ENCODE data around the gene REPS1.
"Not testable (repeated sequence)": the region's sequence is repeated elsewhere in the genome, so short reads cannot be mapped to it uniquely, and the experiment has no call there.

Gene REPS1

GRCh38 chr6:139003751-139004150, 15.7 kb upstream of the REPS1 start:
- no peak for DNase-seq (ENCODE audit: low read depth, low spot score)

- no peak for DNase-seq (ENCODE audit: low read depth, low spot score)
Observed at GRCh38 chr6:138999949-139000725, 12.1 kb upstream of the REPS1 start.

- no peak for DNase-seq (ENCODE audit: low read depth, low spot score)
Observed at GRCh38 chr6:138997136-138997535, 9.1 kb upstream of the REPS1 start.

GRCh38 chr6:138996524-138996923, 8.5 kb upstream of the REPS1 start:
- no peak for DNase-seq (ENCODE audit: low read depth, low spot score)

GRCh38 chr6:138993410-138993809, 5.4 kb upstream of the REPS1 start:
- DNase-seq (ENCODE audit: low read depth, low spot score) = not testable (repeated sequence)

GRCh38 chr6:138992965-138993364, 4.9 kb upstream of the REPS1 start:
- not testable (repeated sequence) for DNase-seq (ENCODE audit: low read depth, low spot score)

GRCh38 chr6:138991206-138991605, 3.2 kb upstream of the REPS1 start:
- no peak for DNase-seq (ENCODE audit: low read depth, low spot score)

GRCh38 chr6:138989098-138989983, 1.3 kb upstream of the REPS1 start:
- DNase-seq (ENCODE audit: low read depth, low spot score) = no peak

- DNase-seq (ENCODE audit: low read depth, low spot score) = no peak
Observed at GRCh38 chr6:138988469-138988834, 399 bp upstream of the REPS1 start.

- DNase-seq (ENCODE audit: low read depth, low spot score) = no peak
Observed at GRCh38 chr6:138987080-138987642, 892 bp downstream of the REPS1 start.

- no peak for DNase-seq (ENCODE audit: low read depth, low spot score)
Observed at GRCh38 chr6:138986578-138986977, 1.5 kb downstream of the REPS1 start.

- DNase-seq (ENCODE audit: low read depth, low spot score) = no peak
Observed at GRCh38 chr6:138981416-138981815, 6.6 kb downstream of the REPS1 start.

- no peak for DNase-seq (ENCODE audit: low read depth, low spot score)
Observed at GRCh38 chr6:138979813-138980668, 8.0 kb downstream of the REPS1 start.

GRCh38 chr6:138979365-138979764, 8.7 kb downstream of the REPS1 start:
- no peak for DNase-seq (ENCODE audit: low read depth, low spot score)

GRCh38 chr6:138978229-138978628, 9.8 kb downstream of the REPS1 start:
- no peak for DNase-seq (ENCODE audit: low read depth, low spot score)

GRCh38 chr6:138977646-138978167, 10.3 kb downstream of the REPS1 start:
- no peak for DNase-seq (ENCODE audit: low read depth, low spot score)

GRCh38 chr6:138977242-138977641, 10.8 kb downstream of the REPS1 start:
- no peak for DNase-seq (ENCODE audit: low read depth, low spot score)

- DNase-seq (ENCODE audit: low read depth, low spot score) = no peak
Observed at GRCh38 chr6:138975815-138976214, 12.2 kb downstream of the REPS1 start.

GRCh38 chr6:138973466-138974153, 14.4 kb downstream of the REPS1 start:
- DNase-seq (ENCODE audit: low read depth, low spot score) = no peak

GRCh38 chr6:138972226-138972665, 15.8 kb downstream of the REPS1 start:
- no peak for DNase-seq (ENCODE audit: low read depth, low spot score)

GRCh38 chr6:138971601-138972000, 16.5 kb downstream of the REPS1 start:
- no peak for DNase-seq (ENCODE audit: low read depth, low spot score)

All from brain pericyte (primary cell).